HepG2 (cell line): ENCODE data around the gene SMIM22. TPM values are rescaled to one million over a fixed set of nuclear protein-coding genes. Genes with fewer than 3 reads are reported as not detected.

ENCODE experiments used
- CREB3 ChIP-seq: sonication (generic); formaldehyde crosslinking; IDR thresholded peaks from 2 replicates; pipeline ENCODE4 v1.5.0; 2020; ENCODE audit warnings: missing genetic modification reagents
- DNMT1 ChIP-seq: sonication (generic); formaldehyde crosslinking; IDR thresholded peaks from 2 replicates; pipeline ENCODE4 v1.5.1; 2020; ENCODE audit warnings: mild to moderate bottlenecking, missing genetic modification reagents
- FOXK1 ChIP-seq: sonication (generic); formaldehyde crosslinking; IDR thresholded peaks from 2 replicates; pipeline ENCODE4 v1.4.0; 2020; ENCODE audit warnings: low read depth, missing genetic modification reagents, borderline replicate concordance
- GABPB1 ChIP-seq: IDR thresholded peaks from 2 replicates; pipeline ENCODE4 v1.6.1; 2016; ENCODE audit warnings: mild to moderate bottlenecking, missing genetic modification reagents, moderate library complexity, missing compliant biosample characterization
- GTF3A ChIP-seq: sonication (generic); formaldehyde crosslinking; conservative IDR thresholded peaks from 2 replicates; pipeline ENCODE4 v1.4.0; 2020; ENCODE audit warnings: mild to moderate bottlenecking, missing genetic modification reagents
- KAT7 ChIP-seq: IDR thresholded peaks from 2 replicates; pipeline ENCODE4 v1.6.1; 2018; ENCODE audit warnings: borderline replicate concordance, missing compliant biosample characterization
- NFE2L1 ChIP-seq: sonication (generic); formaldehyde crosslinking; IDR thresholded peaks from 2 replicates; pipeline ENCODE4 v1.4.0; 2020; ENCODE audit warnings: missing genetic modification reagents, mild to moderate bottlenecking, borderline replicate concordance
- PAWR ChIP-seq: sonication (generic); formaldehyde crosslinking; IDR thresholded peaks from 2 replicates; pipeline ENCODE4 v1.4.0; 2020; ENCODE audit warnings: missing genetic modification reagents, mild to moderate bottlenecking, borderline replicate concordance
- PTBP1 ChIP-seq: fragments of 200-400 bp; formaldehyde crosslinking; IDR thresholded peaks from 2 replicates; pipeline ENCODE4 v1.6.1; 2018; ENCODE audit warnings: low read length, low read depth; ENCODE audit not compliant: poor library complexity, severe bottlenecking
- SIN3A ChIP-seq: IDR thresholded peaks from 2 replicates; pipeline ENCODE4 v1.6.1; 2011; ENCODE audit warnings: low read depth, mild to moderate bottlenecking, control low read depth, low read length, borderline replicate concordance
- WIZ ChIP-seq: sonication (generic); formaldehyde crosslinking; IDR thresholded peaks from 2 replicates; pipeline ENCODE4 v1.5.1; 2020; ENCODE audit warnings: mild to moderate bottlenecking, missing genetic modification reagents
- ZFP82 ChIP-seq: sonication (generic); formaldehyde crosslinking; IDR thresholded peaks from 2 replicates; pipeline ENCODE4 v1.5.1; 2020; ENCODE audit warnings: mild to moderate bottlenecking, missing genetic modification reagents, borderline replicate concordance
- ZNF607 ChIP-seq: sonication (generic); formaldehyde crosslinking; IDR thresholded peaks from 2 replicates; pipeline ENCODE4 v1.5.1; 2020; ENCODE audit warnings: missing genetic modification reagents, mild to moderate bottlenecking, borderline replicate concordance
- ZNF629 ChIP-seq: sonication (generic); formaldehyde crosslinking; conservative IDR thresholded peaks from 2 replicates; pipeline ENCODE4 v1.5.0; 2020; ENCODE audit warnings: missing genetic modification reagents
- ZNF777 ChIP-seq: sonication (generic); formaldehyde crosslinking; IDR thresholded peaks from 2 replicates; pipeline ENCODE4 v1.4.0; 2020; ENCODE audit warnings: missing genetic modification reagents
- ZNF788 ChIP-seq: sonication (generic); formaldehyde crosslinking; IDR thresholded peaks from 2 replicates; pipeline ENCODE4 v1.5.0; 2020; ENCODE audit warnings: mild to moderate bottlenecking, missing genetic modification reagents, borderline replicate concordance
- ZSCAN25 ChIP-seq: sonication (generic); formaldehyde crosslinking; IDR thresholded peaks from 2 replicates; pipeline ENCODE4 v1.8.0; 2022; ENCODE audit warnings: mild to moderate bottlenecking, missing genetic modification reagents
- polyA plus RNA-seq, 8 experiments: library from polyadenylated mRNA; depleted of rRNA in 3 of 8; stranded (reverse) in 7 of 8; unstranded in 1 of 8; fragments of >200 nt; fragmentation: Illumina TruSeq in 4 of 8; extraction: Trizol in 4 of 8; gene quantifications; 2 replicates each; pipeline versions ENCODE4 v1.2.1 to v1.2.3, GENCODE V29; 2011 to 2016; ENCODE audit warnings: low read depth in 4 of 8, missing spikeins in 1 of 8, mixed read lengths in 1 of 8; ENCODE audit not compliant: insufficient read depth in 1 of 8
- total RNA-seq, 5 experiments: library from RNA; depleted of rRNA; stranded (reverse); fragments of >200 nt; fragmentation: Illumina TruSeq; extraction: Trizol; gene quantifications; 2 replicates each; pipeline ENCODE4 v1.2.3, GENCODE V29; 2016; ENCODE audit warnings: low read depth in 1 of 5
- TF ChIP-seq, protein P1 (sequence below): sonication (generic); formaldehyde crosslinking; IDR thresholded peaks from 2 replicates; pipeline ENCODE4 v1.9.0; 2021; ENCODE audit warnings: mild to moderate bottlenecking, missing genetic modification reagents

Gene SMIM22
- total and polyA plus RNA-seq, 2 of the 13 experiments (the other 11 are each of a cell fraction or from before 2014, with no cell fraction given) = not detected

DNA sequence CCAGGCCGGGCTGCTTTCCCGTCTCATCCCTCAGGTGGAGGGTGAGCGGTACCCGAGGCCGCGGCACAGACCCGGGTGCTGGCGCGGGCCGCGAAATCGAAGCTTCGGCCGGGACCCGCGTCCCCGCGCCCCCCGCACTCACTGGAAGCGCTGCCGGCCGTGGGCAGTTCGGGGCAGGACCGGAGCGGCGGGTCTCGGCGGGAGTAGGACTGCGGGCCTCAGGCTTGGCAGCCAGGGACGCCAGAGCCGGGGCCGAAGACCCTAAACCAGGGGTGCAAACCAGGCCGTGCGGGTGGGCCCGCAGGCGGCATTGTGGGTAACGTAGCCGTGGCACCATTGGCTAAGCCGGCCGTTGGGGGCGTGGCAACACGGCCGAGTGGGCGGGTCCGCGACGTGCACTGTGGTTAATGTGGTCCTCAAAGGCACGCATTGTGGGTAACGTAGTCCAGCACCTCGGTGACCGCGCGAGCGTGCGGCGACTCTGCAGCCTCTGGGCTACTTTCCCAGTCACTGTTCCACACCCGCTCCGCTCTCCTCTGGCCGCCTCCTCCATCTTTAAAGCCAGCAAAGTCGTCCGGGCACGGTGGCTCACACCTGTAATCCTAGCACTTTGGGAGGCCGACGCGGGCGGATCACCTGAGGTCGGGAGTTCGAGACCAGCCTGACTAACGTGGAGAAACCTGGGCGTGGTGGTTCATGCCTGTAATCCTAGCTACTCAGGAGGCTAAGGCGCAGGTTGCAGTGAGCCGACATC, 28.1 kb upstream of the SMIM22 start, which contains the start of gene ZNF500 (continued):
- TF ChIP-seq, protein P1, sequence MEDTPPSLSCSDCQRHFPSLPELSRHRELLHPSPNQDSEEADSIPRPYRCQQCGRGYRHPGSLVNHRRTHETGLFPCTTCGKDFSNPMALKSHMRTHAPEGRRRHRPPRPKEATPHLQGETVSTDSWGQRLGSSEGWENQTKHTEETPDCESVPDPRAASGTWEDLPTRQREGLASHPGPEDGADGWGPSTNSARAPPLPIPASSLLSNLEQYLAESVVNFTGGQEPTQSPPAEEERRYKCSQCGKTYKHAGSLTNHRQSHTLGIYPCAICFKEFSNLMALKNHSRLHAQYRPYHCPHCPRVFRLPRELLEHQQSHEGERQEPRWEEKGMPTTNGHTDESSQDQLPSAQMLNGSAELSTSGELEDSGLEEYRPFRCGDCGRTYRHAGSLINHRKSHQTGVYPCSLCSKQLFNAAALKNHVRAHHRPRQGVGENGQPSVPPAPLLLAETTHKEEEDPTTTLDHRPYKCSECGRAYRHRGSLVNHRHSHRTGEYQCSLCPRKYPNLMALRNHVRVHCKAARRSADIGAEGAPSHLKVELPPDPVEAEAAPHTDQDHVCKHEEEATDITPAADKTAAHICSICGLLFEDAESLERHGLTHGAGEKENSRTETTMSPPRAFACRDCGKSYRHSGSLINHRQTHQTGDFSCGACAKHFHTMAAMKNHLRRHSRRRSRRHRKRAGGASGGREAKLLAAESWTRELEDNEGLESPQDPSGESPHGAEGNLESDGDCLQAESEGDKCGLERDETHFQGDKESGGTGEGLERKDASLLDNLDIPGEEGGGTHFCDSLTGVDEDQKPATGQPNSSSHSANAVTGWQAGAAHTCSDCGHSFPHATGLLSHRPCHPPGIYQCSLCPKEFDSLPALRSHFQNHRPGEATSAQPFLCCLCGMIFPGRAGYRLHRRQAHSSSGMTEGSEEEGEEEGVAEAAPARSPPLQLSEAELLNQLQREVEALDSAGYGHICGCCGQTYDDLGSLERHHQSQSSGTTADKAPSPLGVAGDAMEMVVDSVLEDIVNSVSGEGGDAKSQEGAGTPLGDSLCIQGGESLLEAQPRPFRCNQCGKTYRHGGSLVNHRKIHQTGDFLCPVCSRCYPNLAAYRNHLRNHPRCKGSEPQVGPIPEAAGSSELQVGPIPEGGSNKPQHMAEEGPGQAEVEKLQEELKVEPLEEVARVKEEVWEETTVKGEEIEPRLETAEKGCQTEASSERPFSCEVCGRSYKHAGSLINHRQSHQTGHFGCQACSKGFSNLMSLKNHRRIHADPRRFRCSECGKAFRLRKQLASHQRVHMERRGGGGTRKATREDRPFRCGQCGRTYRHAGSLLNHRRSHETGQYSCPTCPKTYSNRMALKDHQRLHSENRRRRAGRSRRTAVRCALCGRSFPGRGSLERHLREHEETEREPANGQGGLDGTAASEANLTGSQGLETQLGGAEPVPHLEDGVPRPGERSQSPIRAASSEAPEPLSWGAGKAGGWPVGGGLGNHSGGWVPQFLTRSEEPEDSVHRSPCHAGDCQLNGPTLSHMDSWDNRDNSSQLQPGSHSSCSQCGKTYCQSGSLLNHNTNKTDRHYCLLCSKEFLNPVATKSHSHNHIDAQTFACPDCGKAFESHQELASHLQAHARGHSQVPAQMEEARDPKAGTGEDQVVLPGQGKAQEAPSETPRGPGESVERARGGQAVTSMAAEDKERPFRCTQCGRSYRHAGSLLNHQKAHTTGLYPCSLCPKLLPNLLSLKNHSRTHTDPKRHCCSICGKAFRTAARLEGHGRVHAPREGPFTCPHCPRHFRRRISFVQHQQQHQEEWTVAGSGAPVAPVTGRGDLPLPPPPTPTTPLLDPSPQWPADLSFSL (CRISPR knock-in tag) = no peak
- peak; percentile 10; the same call in 1 of the 2 replicates for TF ChIP-seq ZNF629 (CRISPR knock-in tag)
- TF ChIP-seq DNMT1 (CRISPR knock-in tag) = peak; percentile 64; the same call in 1 of the 2 replicates
- TF ChIP-seq PTBP1 = no peak
- TF ChIP-seq ZNF777 = 0 out of 2 replicates have a peak, but pooled peaks have one; percentile 33
- TF ChIP-seq GTF3A = 0 out of 2 replicates have a peak, but pooled peaks have one; percentile 3
- TF ChIP-seq KAT7 = peak; percentile 87
- 0 out of 2 replicates have a peak, but pooled peaks have one; percentile 29 for TF ChIP-seq ZSCAN25
- TF ChIP-seq ZFP82 = no peak
- TF ChIP-seq WIZ (CRISPR knock-in tag) = peak; percentile 47; the same call in 1 of the 2 replicates
- 0 out of 2 replicates have a peak, but pooled peaks have one; percentile 7 for TF ChIP-seq SIN3A
- TF ChIP-seq NFE2L1 (CRISPR knock-in tag) = peak; percentile 65; the same call in 1 of the 2 replicates
- TF ChIP-seq CREB3 = no peak
- peak; percentile 94 for TF ChIP-seq GABPB1 (CRISPR knock-in tag)
- TF ChIP-seq FOXK1 = peak; percentile 93; the same call in 1 of the 2 replicates
- peak; percentile 74; the same call in 1 of the 2 replicates for TF ChIP-seq ZNF607 (CRISPR knock-in tag)
- no peak for TF ChIP-seq PAWR (CRISPR knock-in tag)
- peak; percentile 47; the same call in 1 of the 2 replicates for TF ChIP-seq ZNF788
